Epithelial cell of esophagus (primary cell): ENCODE measurements around the gene NRF1.

ENCODE experiments used
- DNase-seq: peaks from one replicate; pipeline ENCODE4 v3.0.0; 2010; ENCODE audit warnings: low read depth
- H3K4me3 ChIP-seq: 2 replicates; pipeline ENCODE4 v1.5.1; 2011; ENCODE audit warnings: mild to moderate bottlenecking, low read length, control low read depth
- TF ChIP-seq, protein P1 (sequence below): IDR thresholded peaks from 2 replicates; pipeline ENCODE4 v1.5.1; 2011; ENCODE audit warnings: low read depth, mild to moderate bottlenecking, low read length, control low read depth, inconsistent platforms; ENCODE audit not compliant: insufficient read depth; ENCODE audit errors: missing control alignments

NRF1 gene

DNA sequence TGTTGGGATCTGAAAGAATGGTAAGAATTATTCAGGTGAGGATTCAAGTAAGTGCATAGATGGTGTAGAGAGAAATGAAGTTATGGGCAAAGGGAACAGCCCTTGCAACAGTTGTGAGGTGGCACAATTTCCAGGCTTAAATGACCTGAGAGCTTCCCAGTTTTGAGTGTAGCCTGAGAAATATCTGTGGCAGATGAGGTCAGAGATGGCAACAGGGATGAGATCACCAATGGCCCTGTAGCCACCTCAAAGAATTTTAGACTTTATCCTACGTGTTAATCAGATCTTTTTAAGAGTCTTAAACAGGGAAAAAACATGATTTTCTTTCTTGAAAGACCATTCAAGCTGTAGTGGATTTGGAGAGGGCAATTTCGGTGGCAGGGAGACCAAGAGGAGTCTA is 1.9 kb upstream of the NRF1 start:
- TF ChIP-seq, protein P1, sequence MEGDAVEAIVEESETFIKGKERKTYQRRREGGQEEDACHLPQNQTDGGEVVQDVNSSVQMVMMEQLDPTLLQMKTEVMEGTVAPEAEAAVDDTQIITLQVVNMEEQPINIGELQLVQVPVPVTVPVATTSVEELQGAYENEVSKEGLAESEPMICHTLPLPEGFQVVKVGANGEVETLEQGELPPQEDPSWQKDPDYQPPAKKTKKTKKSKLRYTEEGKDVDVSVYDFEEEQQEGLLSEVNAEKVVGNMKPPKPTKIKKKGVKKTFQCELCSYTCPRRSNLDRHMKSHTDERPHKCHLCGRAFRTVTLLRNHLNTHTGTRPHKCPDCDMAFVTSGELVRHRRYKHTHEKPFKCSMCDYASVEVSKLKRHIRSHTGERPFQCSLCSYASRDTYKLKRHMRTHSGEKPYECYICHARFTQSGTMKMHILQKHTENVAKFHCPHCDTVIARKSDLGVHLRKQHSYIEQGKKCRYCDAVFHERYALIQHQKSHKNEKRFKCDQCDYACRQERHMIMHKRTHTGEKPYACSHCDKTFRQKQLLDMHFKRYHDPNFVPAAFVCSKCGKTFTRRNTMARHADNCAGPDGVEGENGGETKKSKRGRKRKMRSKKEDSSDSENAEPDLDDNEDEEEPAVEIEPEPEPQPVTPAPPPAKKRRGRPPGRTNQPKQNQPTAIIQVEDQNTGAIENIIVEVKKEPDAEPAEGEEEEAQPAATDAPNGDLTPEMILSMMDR, result no peak
- no peak for DNase-seq
- no peak overlapping the region for H3K4me3 ChIP-seq

GRCh38 chr7:129610709-129611245 is 743 bp upstream of the NRF1 start:
- peak overlapping the region; percentile 89 for H3K4me3 ChIP-seq
- DNase-seq, result no peak
- TF ChIP-seq, protein P1, result no peak

- TF ChIP-seq, protein P1, result peak; percentile 56
- H3K4me3 ChIP-seq, result peak overlapping the region; percentile 77
- peak; percentile 50 for DNase-seq
Measured at GRCh38 chr7:129612112-129613015, 844 bp downstream of the NRF1 start.

GRCh38 chr7:129613016-129613337 is 1.5 kb downstream of the NRF1 start:
- H3K4me3 ChIP-seq, result peak overlapping the region; percentile 77
- DNase-seq, result no peak
- TF ChIP-seq, protein P1, result no peak

DNA sequence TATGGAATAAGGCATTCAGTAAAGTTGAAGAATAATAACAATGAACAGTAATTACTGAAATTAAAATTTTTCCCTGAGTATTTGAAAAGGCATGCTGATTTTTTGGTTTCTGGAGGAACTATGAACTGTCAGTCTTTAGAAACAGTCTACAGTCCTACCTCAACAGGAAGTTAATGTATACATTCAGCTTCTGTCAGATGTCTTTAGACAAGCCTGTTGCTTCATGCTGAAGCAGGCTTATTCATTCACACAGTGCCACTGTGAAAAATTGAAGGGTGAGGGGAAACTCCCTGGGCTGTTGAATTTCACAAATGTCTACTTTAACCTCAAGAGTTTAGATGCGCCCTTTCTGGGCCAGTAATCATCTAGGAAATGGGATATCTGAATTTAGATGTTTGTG is 3.5 kb downstream of the NRF1 start:
- TF ChIP-seq, protein P1, result no peak
- no peak overlapping the region for H3K4me3 ChIP-seq
- peak; percentile 83 for DNase-seq

GRCh38 chr7:129616530-129616929 is 5.0 kb downstream of the NRF1 start:
- TF ChIP-seq, protein P1, result no peak
- no peak for DNase-seq
- H3K4me3 ChIP-seq, result no peak overlapping the region
